NOMO-1 treated with DMSO at 0.1 percent for 48 hours (cell line): ENCODE results near the gene EYS.
"Not testable (repeated sequence)": the region's sequence is repeated elsewhere in the genome, so short reads cannot be mapped to it uniquely, and the experiment has no call there.

Experiments used
- DNase-seq: peaks from one replicate; lab custom pipeline; 2025; ENCODE audit not compliant: unreplicated experiment; lab: John Stamatoyannopoulos, UW

EYS gene

GRCh38 chr6:65469650-65470049, 237.4 kb downstream of the EYS start:
- no peak for DNase-seq

- DNase-seq = no peak
These were observed 238.7 kb downstream of the EYS start for GRCh38 chr6:65468307-65468706.

DNA sequence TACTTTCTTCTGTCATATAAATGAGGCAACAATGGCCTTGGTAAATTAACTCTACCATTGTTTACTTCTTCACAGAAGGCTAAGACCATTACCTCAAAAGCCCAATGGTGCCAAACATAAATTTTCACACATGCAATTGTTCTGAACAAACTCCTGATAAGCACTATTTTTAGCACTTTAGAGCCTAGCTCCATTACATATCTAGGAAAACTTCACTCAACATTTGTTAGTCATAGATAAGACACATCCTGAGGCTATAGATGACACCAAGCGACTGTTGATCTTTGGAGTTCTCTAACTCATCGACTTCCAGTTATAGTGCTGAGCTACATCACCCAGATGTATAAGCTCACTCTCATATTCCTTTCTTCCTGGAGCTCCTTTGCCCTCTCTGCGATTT, 245.9 kb downstream of the EYS start:
- DNase-seq = no peak

GRCh38 chr6:65452333-65452732, 254.7 kb downstream of the EYS start:
- DNase-seq = no peak

DNA sequence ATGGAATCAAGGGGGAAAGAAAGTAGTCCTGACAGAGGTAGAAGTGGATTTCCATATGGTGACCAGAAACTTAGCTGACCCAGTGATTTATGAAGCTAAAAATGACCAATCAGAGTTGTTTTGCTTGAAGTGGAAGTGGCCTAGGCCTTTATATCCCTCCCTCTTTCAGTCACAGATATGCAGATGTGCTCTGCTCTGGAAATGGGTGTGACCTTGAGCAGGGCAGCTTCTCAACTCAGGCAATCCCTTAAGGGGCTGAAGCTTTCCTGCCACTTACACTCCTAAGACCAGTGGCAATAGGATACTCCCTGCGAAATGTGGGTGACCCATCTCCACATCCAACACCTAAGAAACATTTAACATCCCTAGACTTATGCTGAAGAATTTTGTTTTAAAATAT, 256.6 kb downstream of the EYS start:
- DNase-seq = no peak

GRCh38 chr6:65449926-65450325, 257.1 kb downstream of the EYS start:
- DNase-seq = no peak

DNA sequence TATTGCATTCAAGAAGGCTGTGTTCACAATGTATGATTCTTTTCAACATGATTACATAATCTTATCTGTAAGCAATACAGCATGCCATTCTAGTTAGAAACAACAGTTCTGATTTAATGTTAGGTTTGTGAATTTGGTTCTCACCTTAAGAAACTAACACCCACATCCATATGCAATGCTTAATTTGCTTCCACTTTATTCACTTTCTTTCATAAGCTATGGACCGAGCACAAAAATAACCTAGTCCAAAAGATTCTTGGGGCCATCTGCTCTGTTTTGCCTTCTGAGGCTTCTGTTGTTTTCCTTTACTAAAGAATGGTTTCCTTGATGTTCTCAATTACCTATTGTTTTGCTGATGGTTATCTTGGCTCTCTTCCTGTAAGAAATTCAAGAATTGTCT, 258.2 kb downstream of the EYS start:
- DNase-seq = no peak

GRCh38 chr6:65436281-65436680, 270.7 kb downstream of the EYS start:
- no peak for DNase-seq

- no peak for DNase-seq
These were observed 290.4 kb downstream of the EYS start for GRCh38 chr6:65416621-65417020.

GRCh38 chr6:65410309-65410708, 296.7 kb downstream of the EYS start:
- no peak for DNase-seq

DNA sequence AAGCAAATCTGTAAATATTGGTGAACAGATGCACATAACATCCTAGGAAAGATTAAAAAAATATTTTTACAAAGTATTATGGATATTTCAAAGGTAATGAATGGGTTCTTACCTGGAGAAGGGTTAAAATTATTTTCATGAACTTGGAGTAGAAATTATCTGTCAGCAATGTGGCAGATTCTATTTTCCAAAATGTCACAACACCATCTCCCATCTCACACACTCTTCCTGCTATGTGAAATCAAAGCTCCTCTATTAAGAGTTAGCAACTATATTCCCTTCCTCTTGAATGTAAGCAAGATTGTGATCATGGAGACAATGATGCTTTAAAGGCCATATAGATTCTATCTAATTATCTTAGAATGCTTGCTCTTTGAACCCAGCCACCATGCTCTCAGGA, 304.5 kb downstream of the EYS start:
- no peak for DNase-seq

- DNase-seq = peak; percentile 77
These were observed 307.5 kb downstream of the EYS start for GRCh38 chr6:65399355-65400084.

DNA sequence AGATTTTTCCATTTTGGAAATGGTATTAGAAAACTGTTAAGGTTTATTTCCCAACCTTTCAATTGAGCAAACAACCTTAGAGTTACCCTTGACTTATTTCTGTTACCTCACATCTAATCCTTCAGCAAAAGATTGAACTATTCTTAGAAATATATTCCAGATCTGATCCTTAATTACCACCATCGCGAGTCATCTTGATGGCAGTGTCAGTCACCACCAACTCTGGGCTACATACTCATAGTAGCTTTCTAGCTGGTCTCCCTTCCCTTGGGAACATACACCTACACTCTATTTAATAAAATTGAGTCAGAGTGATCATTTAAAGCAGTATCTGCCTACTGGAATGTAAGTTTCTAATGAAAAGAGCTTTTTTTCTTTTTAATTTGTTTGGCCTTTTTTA, 308.2 kb downstream of the EYS start:
- DNase-seq = no peak

DNA sequence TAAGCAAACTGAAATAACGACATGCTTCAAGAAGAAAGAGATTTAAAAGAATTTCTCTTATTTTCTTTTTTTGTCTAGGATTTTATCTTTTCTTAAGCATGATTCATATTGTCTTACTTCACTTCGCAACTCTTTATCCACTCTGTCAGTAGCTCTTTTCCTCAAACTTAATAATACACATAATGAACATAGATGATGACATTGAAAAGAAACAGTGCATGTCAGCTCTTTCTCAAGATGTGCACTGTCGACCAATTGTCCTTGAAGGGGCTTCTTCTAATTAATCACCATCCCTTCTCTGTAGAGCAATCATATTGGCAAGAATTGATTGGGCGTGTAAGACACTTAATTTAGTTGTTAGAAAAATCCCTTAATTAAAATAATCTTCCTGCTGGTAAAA, 356.5 kb downstream of the EYS start:
- DNase-seq = no peak

GRCh38 chr6:65302655-65303054, 404.4 kb downstream of the EYS start:
- not testable (repeated sequence) for DNase-seq

DNA sequence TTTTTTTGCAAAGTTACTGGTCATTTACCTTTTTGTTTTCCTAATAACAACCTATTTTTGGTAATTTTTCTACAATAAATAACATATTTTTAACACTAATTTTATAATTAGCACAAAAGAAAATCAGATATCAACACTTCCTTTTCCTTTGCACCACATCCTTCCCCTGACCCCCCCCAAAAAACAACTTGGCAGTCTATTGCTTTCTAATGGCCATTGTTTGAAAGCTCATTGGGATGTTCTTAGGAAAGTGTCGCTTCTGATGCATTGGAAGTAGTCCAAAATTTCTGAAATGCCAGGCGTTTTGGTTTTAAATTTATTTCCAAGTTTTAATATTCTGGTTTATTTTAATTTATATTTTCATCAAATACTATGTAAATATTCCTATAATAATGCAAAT, 407.8 kb downstream of the EYS start:
- no peak for DNase-seq

- no peak for DNase-seq
These were observed 411.2 kb downstream of the EYS start for GRCh38 chr6:65295812-65296211.

- DNase-seq = no peak
These were observed 417.5 kb downstream of the EYS start for GRCh38 chr6:65289491-65289890.

DNA sequence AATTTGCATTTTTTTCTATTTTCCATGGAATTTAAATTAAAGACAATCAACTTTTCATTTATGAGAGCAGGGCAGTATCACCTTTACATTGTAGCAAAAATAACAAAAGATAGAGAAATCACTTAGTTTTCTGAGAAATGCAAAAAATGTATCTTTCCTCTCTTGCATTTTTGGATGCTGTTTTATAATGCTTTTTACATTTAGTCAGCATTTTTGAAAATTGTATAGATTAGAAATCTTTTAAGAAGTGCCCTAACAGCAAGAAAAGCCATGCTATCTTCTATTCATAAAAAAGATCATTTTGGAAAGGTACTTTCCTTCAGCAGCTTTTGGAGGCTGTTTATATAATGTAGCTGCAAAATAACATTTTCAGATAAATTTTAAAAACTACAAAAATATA, 421.8 kb downstream of the EYS start:
- DNase-seq = no peak

DNA sequence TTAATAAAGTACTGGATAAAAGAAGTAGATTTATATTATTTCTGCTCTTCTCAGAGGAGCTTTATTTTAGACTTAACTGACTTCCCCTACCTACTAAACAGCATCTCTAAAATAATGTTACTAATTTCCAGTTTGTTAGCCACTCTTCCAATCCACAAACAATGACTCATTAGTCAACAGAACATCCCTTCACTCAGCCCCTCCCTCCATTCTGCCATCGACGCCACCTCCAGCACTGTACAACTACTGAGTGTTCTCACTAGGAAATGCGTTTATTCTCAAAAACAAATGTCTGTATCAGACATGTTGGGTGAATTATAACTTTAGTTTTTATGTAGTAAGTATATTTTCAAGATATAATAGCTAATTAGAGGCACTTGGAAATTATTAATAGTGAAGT, 427.0 kb downstream of the EYS start:
- no peak for DNase-seq

GRCh38 chr6:65262241-65262640, 444.8 kb downstream of the EYS start:
- DNase-seq = no peak

GRCh38 chr6:65259982-65260381, 447.0 kb downstream of the EYS start:
- no peak for DNase-seq

DNA sequence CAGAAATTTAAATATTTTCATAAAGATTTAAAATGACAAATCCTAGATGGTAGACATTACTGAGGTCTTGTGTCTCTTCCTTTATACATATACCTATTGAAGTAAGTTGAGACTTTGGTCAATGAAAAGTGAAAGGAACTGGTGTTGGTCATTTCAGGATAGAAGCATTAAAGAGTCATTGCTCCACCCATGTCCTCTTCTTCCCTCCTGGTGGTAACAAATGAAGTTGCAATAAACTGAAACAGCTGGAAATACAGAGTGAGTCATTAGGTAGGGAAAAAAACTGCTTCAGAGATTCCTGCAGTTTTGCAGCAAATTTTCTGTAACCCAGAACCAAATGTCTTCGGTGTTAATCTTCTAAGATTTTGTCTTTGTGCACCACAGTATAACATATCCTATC, 448.0 kb downstream of the EYS start:
- no peak for DNase-seq
